GM18517 (cell line): ENCODE measurements around the gene ZNHIT6.
"Not testable (repeated sequence)": the region's sequence is repeated elsewhere in the genome, so short reads cannot be mapped to it uniquely, and the experiment has no call there.

ENCODE experiments used
- ATAC-seq: cut with Tn5 transposase; IDR thresholded peaks from one replicate; pipeline ENCODE4 v1.9.1; 2021; ENCODE audit warnings: mild to moderate bottlenecking, moderate library complexity; ENCODE audit not compliant: unreplicated experiment

ZNHIT6 gene

DNA sequence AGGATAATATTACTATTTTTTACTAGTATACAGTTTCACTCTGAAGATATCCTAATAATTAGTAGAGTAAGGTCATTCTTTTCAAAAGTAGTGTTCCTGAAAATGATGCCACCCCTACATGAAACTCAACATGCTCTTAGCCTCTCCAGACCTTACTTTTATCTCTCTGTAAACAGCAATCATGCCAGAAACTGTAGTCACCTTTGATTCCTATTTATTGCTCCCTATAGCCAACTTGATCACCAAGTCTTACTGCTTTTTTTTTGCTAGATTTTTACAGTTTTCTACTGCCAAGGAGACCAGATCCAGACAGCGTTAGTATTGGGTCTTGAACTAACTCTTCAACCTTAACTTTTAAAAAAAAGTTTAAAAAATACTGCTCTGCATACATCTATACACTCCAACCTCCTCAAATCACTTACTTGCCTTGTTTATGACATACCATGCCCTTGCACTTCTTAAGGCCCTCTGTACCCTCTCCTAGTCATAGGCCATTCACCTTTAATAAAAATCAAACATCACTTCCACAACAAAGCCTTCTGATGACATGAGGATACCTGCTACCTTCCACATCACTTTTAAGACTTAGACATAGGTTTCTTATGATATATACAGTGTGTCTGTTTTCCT, 36.1 kb downstream of the ZNHIT6 start:
- no peak for ATAC-seq

DNA sequence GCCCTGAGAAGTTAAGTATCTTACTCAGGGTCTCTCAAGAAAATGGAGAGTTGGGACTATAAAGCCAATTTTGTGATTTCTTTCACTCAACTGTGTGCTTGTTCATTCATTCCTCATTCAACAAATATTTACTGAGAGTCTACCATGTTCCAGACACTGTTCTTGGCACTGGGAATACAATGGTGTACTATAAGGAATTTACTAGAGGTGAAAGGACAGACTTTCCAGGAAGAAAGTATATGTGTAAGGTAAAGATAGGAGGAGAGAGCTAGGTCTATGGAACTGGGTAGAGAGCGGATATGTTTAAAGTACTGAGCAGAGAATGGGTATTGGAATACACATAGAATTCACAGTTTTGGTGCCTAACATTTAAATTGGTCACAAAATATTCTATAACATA, 42.3 kb downstream of the ZNHIT6 start:
- no peak for ATAC-seq

DNA sequence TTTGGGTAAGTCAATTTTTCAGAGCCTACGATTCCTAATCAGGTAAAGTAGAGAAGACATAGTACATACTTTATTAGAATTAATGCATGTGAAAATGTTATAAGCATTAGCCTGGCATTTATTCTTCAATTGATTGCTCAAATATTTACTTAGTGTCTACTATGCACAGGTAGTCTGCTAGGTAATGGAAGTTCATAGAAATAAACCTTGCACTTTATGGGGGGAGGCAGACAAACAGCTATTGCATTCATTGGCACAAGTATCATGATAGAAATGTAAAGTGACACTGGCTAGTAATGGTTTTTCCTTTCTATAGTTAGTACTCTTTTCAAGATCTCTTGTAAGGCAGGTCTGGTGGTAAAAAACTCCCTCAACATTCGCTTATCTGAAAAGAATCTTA, 44.9 kb downstream of the ZNHIT6 start:
- ATAC-seq, result no peak

DNA sequence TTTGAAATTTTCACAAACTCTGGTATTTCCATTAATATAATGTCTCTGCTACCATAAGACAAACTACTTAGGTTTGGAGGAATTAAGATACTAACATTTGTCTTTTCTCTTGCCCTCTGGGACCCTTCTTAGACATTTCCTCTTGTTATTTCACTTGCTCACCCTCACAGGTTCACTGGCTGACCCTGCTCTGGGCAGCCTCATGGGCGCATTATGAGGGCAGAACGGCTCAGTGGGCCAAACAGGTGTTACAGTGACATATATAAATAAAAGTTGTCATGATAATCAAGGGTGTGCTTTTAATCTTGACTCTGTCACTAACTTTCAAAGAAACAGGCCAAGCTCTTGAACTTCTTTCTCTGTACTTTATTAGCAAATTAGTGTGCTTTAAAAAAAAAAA, 46.5 kb downstream of the ZNHIT6 start:
- no peak for ATAC-seq

DNA sequence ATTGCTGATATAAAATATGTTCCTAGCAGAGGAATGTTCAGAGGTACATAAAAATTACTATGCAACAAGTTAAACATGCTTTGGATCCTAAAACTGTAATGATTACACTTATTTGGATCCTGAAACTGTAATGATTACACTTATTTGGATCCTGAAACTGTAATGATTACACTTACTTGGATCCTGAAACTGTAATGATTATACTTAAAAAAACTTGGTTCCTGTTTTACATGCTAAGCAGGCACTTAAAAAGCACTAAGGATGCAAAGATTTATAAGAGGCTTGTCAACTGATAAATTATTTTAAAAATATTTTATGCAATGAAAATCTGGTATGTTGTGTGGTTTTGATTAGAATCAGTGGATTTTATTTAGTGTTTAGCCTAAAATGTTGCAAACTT, 47.7 kb downstream of the ZNHIT6 start:
- no peak for ATAC-seq

DNA sequence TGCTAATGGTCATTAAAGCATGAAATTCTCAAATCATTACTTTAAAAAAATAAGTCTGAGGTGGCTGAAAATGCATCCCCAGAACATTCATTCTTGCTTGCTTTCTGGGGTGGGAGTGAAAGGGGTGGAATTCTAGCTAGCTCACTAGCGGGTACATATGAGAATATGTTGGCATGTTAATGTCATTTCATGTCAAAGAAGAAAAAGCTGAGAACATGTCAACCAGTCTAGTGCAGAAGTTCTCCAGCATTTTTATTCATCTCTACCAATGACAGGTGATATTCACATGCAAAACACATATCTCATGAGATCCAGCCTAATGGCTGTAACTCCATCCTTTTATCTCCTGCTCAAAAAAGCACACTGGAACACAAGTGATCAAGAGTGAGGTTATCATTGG, 49.1 kb downstream of the ZNHIT6 start:
- ATAC-seq, result no peak

DNA sequence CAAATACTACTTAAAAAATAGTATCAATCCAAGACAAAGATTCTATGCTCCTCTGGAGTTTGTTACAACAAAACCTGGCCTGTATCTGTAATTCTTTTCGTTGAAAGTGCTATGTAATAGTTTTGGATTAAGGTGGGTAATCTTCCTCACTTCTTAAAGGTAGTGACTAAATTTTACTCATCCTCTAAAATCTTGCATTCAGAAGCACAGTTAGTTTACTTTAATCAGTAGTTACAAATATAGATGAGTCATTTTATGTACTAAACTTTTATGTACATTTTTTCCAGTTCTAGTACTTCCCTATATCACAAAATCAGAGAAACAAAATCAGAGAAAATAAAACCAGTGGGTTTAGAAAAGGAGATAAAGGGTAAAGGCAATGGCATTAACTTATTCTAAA, 51.3 kb downstream of the ZNHIT6 start:
- no peak for ATAC-seq

DNA sequence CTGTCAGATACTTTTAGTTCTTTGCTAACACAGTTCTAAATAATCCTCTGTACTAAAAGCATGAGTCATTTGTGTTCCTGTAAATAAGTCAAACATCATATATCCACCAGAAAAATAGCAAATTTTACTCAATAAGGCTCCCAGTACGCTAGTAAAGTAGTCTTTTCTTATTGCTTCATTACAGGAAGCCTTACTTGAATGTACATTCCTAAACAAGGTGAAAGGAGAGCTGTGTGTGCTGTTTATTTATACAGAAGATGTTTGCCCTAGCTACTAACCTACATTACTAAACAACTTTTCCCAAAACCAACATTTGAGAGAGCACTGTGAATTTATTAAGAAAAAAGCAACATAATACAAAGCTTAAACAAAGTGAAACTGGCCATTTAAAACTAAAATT, 52.0 kb downstream of the ZNHIT6 start:
- ATAC-seq, result no peak

DNA sequence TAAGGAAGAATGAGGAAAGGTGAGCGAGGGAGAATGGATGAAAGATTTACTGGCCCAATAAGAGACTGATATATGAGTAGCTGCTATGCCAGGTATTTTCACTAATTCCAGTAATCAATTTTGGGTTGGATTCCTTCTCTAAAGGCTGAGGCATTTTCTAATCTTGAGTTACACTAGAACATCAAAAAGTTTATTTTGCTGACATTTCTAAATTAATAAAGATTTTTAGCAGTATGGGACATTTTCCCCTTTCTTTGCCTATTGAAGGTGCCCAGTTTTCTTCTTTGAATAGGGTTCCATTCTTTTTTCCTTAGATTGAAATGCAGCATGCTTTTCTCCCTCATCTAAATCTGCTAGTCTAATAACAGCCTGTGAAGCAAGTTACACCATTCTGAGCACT, 52.9 kb downstream of the ZNHIT6 start:
- ATAC-seq, result no peak

DNA sequence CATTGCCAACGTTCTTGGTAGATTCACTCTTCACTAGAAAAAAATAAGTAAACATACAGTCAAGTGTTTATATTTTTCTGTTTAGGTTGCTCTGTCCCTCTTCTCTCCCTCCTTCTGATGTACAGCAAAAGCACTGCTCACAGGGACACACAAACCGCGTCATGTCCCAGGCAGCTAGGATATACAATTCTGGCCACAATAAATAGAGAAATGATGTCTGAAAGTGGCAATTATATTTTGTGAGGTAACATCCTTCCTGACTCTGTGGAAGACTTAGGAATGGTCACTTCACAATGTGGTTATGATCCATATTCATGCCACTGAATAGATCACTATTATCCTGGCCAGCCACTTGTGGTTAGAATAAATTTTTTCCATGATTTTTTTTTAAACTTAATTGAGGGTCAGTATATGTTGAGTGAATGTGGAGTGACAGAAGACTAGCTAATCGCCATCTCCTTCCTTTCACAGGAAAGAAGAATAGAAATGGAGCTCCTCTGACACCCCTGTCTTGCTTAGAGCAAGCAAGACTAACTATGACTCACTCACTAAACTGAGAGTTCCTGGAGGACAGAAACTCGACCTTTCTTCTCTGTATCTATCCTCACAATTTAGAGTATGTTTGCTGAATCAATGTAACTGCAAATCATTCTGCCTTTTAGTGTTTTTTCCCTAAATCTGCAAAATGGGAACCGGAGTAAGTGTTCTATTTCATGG, 54.0 kb downstream of the ZNHIT6 start:
- no peak for ATAC-seq

DNA sequence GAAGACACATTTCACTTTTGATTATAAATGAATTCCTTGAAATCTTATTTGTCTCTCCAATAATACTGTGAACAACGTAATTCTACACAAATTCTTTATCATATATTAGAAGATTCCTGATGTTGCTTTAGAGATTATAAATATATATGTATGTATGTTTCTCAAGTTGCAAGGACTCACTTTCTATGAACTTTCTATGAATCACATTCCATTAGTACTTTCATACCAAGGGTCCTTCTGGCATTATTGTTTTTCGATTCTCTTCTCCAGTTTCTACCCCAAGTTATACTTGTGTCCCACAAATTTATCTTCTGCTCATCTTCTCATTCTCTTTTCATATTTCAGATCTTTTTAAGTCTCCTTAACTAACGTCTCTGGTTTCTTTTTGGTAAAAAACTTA, 55.9 kb downstream of the ZNHIT6 start:
- ATAC-seq, result no peak

DNA sequence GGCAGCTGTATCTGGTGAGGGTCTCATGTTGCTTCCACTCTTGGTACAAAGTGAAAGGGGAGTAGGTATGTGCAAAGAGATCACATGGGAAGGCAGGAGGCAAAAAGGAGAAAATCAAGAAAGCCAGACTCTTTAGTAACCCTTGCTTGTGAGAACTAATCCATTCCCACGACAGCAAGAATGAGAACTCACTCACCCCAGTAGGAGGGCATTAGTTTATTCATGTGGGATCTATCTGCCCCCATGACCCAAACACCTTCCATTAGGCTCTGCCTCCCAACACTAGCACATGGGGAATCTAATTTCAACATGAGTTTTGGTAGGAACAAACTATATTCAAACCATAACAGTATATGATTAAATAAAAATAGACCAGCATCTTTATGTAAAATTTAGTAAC, 57.6 kb downstream of the ZNHIT6 start:
- no peak for ATAC-seq

DNA sequence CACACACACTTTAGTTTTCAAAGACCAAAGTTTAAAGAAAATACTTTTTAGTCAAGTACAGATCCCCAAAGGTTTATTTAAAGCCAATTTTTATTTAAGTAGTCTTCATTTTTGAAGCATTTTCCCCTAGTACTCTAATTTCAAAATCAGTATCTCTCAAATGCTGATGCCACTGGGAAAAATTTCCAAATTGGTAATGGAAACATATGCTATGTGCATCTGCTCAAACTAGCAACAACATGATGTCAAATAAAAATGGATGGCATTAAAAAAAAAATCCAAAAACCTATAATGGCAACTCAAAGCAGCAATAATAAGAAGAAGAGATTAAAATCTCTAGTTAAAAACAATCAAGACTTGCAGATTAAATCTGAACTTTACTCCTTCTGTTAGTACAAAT, 58.6 kb downstream of the ZNHIT6 start:
- ATAC-seq, result no peak

DNA sequence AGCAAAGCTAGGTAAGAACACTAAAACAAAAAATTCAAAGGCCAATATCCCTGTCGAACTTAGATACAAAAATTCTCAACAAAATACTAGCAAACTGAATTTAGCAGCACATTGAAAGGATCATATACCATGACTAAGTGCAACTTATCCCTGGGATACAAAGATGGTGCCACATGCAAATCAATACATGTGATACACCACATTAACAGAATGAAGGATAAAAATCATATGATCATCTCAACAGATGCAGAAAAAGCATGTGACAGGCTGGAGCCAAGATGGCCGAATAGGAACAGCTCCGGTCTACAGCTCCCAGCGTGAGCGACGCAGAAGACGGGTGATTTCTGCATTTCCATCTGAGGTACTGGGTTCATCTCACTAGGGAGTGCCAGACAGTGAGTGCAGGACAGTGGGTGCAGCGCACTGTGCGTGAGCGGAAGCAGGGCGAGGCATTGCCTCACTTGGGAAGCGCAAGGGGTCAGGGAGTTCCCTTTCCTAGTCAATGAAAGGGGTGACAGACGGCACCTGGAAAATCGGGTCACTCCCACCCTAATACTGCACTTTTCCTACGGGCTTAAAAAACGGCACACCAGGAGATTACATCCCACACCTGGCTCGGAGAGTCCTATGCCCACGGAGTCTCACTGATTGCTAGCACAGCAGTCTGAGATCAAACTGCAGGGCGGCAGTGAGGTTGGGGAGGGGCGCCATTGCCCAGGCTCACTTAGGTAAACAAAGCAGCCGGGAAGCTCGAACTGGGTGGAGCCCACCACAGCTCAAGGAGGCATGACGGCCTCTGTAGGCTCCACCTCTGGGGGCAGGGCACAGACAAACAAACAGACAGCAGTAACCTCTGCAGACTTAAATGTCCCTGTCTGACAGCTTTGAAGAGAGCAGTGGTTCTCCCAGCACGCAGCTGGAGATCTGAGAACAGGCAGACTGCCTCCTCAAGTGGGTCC, 66.4 kb downstream of the ZNHIT6 start:
- not testable (repeated sequence) for ATAC-seq

DNA sequence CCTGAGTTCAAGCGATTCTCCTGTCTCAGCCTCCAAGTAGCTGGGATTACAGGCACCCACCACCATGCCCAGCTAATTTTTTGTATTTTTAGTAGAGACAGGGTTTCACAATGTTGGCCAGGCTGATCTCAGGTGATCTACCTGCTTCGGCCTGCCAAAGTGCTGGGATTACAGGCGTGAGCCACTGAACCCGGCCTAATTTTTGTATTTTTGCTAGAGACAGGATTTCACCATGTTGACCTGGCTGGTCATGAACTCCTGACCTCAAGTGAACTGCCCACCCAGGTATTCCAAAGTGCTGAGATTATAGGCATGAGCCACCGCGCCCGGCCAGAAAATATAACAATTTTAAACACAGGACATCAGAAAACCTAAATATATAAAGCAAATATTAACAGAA, 68.3 kb downstream of the ZNHIT6 start:
- not testable (repeated sequence) for ATAC-seq

DNA sequence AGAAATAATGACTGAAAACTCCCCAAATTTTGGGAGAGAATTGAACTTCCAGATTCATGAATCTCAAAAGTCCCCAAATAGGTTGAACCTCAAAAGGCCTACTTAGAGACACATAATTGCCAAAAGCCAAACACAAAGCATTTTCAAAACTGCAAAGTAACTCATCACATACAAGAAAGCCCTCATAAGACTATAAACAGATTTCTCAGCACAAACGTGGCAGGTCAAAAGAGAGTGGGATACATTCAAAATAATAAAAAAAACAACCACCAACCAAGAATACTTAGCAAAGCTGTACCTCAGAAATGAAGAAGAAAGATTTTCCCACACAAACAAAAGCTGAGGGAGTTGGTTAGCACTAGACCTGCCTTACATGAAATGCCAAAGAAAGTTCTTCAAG, 69.8 kb downstream of the ZNHIT6 start:
- ATAC-seq, result no peak

DNA sequence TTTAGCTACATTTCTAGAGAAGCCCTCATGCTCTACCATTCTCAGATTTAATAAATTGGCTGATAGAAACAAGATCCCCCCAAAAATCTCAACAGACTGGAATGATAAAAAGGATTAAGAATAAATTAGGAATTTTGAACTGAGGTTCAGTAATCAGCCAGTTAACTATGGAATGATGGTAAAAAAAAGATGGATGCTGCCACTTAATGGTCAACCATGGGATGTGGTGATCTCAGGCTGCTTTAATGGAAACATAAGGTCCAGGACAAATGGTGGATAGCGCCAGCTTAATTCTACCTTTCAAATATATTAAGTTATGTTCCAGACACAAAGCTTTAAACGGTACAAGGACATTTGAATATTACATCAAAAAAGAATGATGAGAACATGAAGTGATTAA, 77.7 kb downstream of the ZNHIT6 start:
- no peak for ATAC-seq

DNA sequence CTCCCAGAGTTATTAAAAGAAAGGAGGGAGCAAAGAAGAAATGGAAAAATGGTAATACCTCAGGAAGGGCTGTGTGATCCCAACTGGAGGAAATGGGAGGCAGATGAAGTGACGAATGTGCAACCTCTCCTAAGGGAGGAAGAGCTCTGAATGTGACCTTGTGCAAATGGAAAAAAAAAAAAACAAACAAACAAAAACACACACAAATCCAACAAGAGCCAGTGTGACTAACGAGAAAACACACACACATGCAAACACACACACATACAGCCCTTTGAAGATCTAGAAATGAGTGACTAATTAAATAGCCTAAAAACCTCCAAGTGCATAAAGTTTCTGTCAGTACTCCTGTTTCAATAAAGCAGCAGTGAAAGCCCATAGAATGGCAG, 78.7 kb downstream of the ZNHIT6 start:
- no peak for ATAC-seq

DNA sequence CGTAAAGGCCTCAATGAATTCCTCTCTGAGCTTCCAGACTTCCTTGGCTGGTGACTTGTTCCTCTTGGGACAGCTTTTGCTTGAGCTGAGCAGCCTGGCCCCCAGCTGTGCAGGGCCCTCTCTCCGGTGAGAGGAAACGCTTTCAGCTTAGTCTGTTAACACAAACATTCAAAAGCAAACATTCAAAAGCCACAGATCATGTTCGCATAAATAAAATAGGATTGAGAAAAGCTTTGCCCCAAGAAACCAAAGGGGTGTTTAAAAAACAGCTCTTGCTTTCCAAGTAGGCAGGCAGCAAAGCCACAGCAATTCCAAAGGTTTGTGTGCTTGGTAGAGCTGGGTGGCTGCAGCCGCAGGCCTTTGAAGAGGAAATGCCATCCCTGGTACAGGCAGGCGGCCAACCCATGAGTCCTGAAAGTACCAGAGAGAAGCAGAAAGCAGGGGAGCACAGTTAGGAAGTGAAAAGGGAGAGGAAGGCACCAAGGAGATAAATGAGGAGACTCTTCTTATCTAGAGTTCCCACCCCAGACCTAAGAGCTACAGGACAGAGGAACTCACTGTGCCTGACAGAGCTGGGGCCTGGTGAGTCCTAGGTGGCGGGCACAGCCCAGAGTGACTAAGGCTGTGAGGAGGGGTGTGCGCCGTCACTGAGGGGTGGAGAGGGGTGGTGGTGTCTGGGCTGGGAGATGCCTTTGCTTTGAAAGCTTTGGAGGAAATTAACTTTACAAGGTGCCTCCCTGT, 79.3 kb downstream of the ZNHIT6 start:
- ATAC-seq, result no peak

DNA sequence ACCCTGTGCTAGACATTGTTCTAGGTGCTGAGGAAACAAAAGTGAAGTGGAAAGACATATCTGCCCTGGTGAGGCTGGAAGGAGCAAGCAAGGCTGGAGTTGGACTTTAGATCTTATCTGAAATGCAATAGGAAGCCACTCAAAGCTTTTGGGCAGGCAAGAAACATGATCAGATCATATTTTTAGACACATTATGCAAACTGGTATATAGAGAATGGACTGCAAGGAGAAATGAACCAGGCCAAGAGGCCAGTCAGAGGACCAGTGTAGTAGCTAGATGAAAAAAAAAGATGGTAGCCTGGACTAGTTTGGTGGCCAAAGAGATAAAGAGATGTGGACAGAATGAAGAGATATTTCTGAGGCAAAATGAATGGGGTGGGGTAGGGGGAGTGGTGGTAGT, 81.4 kb downstream of the ZNHIT6 start:
- ATAC-seq, result no peak

DNA sequence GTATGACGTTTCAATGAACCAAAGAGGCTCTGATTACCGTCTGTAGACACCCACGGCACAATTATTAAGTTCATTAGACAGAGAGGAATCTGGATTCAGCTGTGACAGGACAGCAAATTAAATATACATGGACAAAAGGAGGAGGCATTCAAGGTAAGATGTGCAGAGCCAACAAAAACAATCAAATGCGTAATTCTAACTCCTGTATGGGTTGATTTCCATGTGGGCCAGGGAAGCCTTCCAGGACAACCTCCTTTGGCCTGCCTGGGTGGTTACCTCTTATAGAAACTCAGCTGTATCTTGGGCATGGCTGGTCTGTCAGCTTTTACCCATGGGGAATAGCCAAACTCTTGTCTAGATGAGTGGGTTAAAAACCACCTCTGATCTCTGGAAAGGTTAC, 83.9 kb downstream of the ZNHIT6 start:
- no peak for ATAC-seq
